GM12801 (cell line): Measurements from ENCODE around the gene OTULINL.

Source experiments
- CTCF ChIP-seq: IDR thresholded peaks from one replicate; pipeline ENCODE4 v1.5.1; 2011; ENCODE audit warnings: control low read depth; ENCODE audit not compliant: insufficient read length; ENCODE audit errors: extremely low read depth

OTULINL gene

GRCh38 chr5:14569948-14570691, 11.5 kb upstream of the OTULINL start:
- TF ChIP-seq CTCF = no peak

GRCh38 chr5:14571901-14572300, 9.7 kb upstream of the OTULINL start:
- TF ChIP-seq CTCF = no peak

- no peak for TF ChIP-seq CTCF
Measured at GRCh38 chr5:14572385-14572784, 9.2 kb upstream of the OTULINL start.

- TF ChIP-seq CTCF = no peak
Measured at GRCh38 chr5:14572836-14573235, 8.8 kb upstream of the OTULINL start.

- TF ChIP-seq CTCF = no peak
Measured at GRCh38 chr5:14574096-14574495, 7.5 kb upstream of the OTULINL start.

GRCh38 chr5:14574891-14575508, 6.6 kb upstream of the OTULINL start:
- no peak for TF ChIP-seq CTCF

- TF ChIP-seq CTCF = no peak
Measured at GRCh38 chr5:14576206-14576605, 5.4 kb upstream of the OTULINL start.
